GM12878 (cell line): ENCODE measurements around the gene CHRND. TPM values are rescaled to one million over a fixed set of nuclear protein-coding genes. Genes with fewer than 3 reads are reported as not detected.

Experiments used
- ATAC-seq: fragments of 200-7000 bp; cut with Tn5 transposase; 3 replicates; pipeline ENCODE4 v1.9.1; 2020; ENCODE audit warnings: mild to moderate bottlenecking, moderate library complexity
- BruUV-seq: library from RNA; stranded (reverse); fragments of 400-500 nt; replicated peaks from 2 replicates; lab custom pipeline; 2021; lab: Mats Ljungman, UMichigan
- CTCF ChIA-PET: fragments of 300-600 bp; sonication (Branson Sonifier 250); formaldehyde crosslinking; extraction: SDS; loops from one replicate; lab custom pipeline; 2021; ENCODE audit warnings: inconsistent platforms; lab: Yijun Ruan, JAX
- POLR2A ChIA-PET: fragments of 350-600 bp; formaldehyde crosslinking; extraction: SDS; loops from one replicate; lab custom pipeline; 2021; ENCODE audit warnings: inconsistent platforms; lab: Charles Lee
- RAD21 ChIA-PET: fragments of 300-600 bp; sonication (Branson Sonifier 250); formaldehyde crosslinking; loops from one replicate; lab custom pipeline; 2023; ENCODE audit warnings: antibody characterized with exemption; ENCODE audit not compliant: unreplicated experiment; lab: Charles Lee
- SMC1A ChIA-PET: fragments of 300-600 bp; sonication (Branson Sonifier 250); formaldehyde crosslinking; loops from one replicate; lab custom pipeline; 2023; ENCODE audit not compliant: unreplicated experiment, uncharacterized antibody; lab: Charles Lee
- DNase-seq: peaks from one replicate; pipeline ENCODE4 v3.0.0-alpha.2; 2011; ENCODE audit warnings: low read depth, low spot score
- FAIRE-seq: peaks from 3 replicates; lab custom pipeline; 2011; peaks lifted over from hg19 to GRCh38; lab: Jason Lieb, UNC
- H2AFZ ChIP-seq: 2 replicates; pipeline ENCODE4 v1.6.0; 2011; ENCODE audit warnings: low read depth, low read length, control low read depth; ENCODE audit not compliant: control insufficient read depth
- H3K27ac ChIP-seq: 2 replicates; pipeline ENCODE4 v1.5.1; 2011; ENCODE audit warnings: control low read depth; ENCODE audit not compliant: control insufficient read depth, insufficient read depth
- H3K27me3 ChIP-seq, 2 experiments: replicated peaks in 1 of 2; 2 replicates each; pipeline versions ENCODE4 v1.6.0 to v1.6.1; 2011; ENCODE audit warnings: low read length in 1 of 2; ENCODE audit not compliant: control insufficient read depth in 2 of 2, insufficient read depth in 2 of 2
- H3K36me3 ChIP-seq, 2 experiments: 2 replicates each; pipeline ENCODE4 v1.5.1; 2011; ENCODE audit warnings: low read length in 1 of 2; ENCODE audit not compliant: control insufficient read depth in 2 of 2, insufficient read depth in 2 of 2
- H3K4me1 ChIP-seq: 2 replicates; pipeline ENCODE4 v1.6.1; 2011; ENCODE audit warnings: mild to moderate bottlenecking, low read length, moderate library complexity, mixed read lengths; ENCODE audit not compliant: control insufficient read depth, insufficient read depth
- H3K4me2 ChIP-seq: 2 replicates; pipeline ENCODE4 v1.6.0; 2011; ENCODE audit warnings: control low read depth; ENCODE audit not compliant: control insufficient read depth, insufficient read depth
- H3K4me3 ChIP-seq: fragments of 200-600 bp; sonication (generic); 2 replicates; pipeline ENCODE4 v1.5.1; 2016
- H3K79me2 ChIP-seq: 2 replicates; pipeline ENCODE4 v1.6.0; 2011; ENCODE audit warnings: low read length; ENCODE audit not compliant: control insufficient read depth, insufficient read depth
- H3K9ac ChIP-seq: 2 replicates; pipeline ENCODE4 v1.8.0; 2011; ENCODE audit warnings: low read length, control low read depth, mixed read lengths; ENCODE audit not compliant: control insufficient read depth, insufficient read depth
- H3K9me3 ChIP-seq: replicated peaks from 3 replicates; pipeline ENCODE4 v1.5.1; 2011; ENCODE audit warnings: mild to moderate bottlenecking, low read length; ENCODE audit not compliant: control insufficient read depth, insufficient read depth
- H4K20me1 ChIP-seq: 2 replicates; pipeline ENCODE4 v1.6.0; 2011; ENCODE audit not compliant: control insufficient read depth, insufficient read depth
- BACH1 ChIP-seq: fragments of 450-650 bp; IDR thresholded peaks from 2 replicates; pipeline ENCODE4 v1.6.1; 2017; ENCODE audit warnings: mild to moderate bottlenecking, borderline replicate concordance
- DPF2 ChIP-seq: fragments of 450-650 bp; IDR thresholded peaks from 2 replicates; pipeline ENCODE4 v1.6.1; 2017; ENCODE audit warnings: mild to moderate bottlenecking
- EZH2 ChIP-seq: IDR thresholded peaks from 2 replicates; pipeline ENCODE4 v1.6.1; 2012; ENCODE audit warnings: low read depth, mild to moderate bottlenecking, control low read depth, inconsistent platforms, low read length, borderline replicate concordance; ENCODE audit not compliant: control insufficient read depth
- FOXM1 ChIP-seq: IDR thresholded peaks from 2 replicates; pipeline ENCODE4 v1.6.1; 2012; ENCODE audit warnings: low read depth, mild to moderate bottlenecking, inconsistent platforms, low read length, moderate library complexity
- HCFC1 ChIP-seq: fragments of 150-350 bp; IDR thresholded peaks from 2 replicates; pipeline ENCODE4 v1.6.1; 2014; ENCODE audit warnings: low read length
- IRF4 ChIP-seq: IDR thresholded peaks from 2 replicates; pipeline ENCODE4 v1.6.1; 2011; ENCODE audit warnings: low read depth, low read length
- JUNB ChIP-seq: IDR thresholded peaks from 2 replicates; pipeline ENCODE4 v1.6.1; 2016; ENCODE audit warnings: antibody characterized with exemption, mild to moderate bottlenecking
- MXI1 ChIP-seq: fragments of 150-350 bp; IDR thresholded peaks from 2 replicates; pipeline ENCODE4 v1.6.1; 2011; ENCODE audit warnings: low read depth, mild to moderate bottlenecking, inconsistent platforms, low read length, improper control_type of control experiment
- NR2C2 ChIP-seq: IDR thresholded peaks from 2 replicates; pipeline ENCODE4 v1.6.1; 2011; ENCODE audit warnings: borderline replicate concordance, low read depth; ENCODE audit not compliant: control insufficient read depth, insufficient read length
- RBBP5 ChIP-seq: fragments of 200-600 bp; sonication (generic); conservative IDR thresholded peaks from 2 replicates; pipeline ENCODE4 v1.6.1; 2016
- RFX5 ChIP-seq: IDR thresholded peaks from 2 replicates; pipeline ENCODE4 v1.6.1; 2011; ENCODE audit warnings: low read depth, low read length, improper control_type of control experiment
- SMAD5 ChIP-seq: IDR thresholded peaks from 2 replicates; pipeline ENCODE4 v1.6.1; 2016; ENCODE audit warnings: antibody characterized with exemption, low read depth
- SMARCA5 ChIP-seq: fragments of 450-650 bp; IDR thresholded peaks from 2 replicates; pipeline ENCODE4 v1.6.1; 2017; ENCODE audit warnings: mild to moderate bottlenecking
- SPI1 ChIP-seq: IDR thresholded peaks from 2 replicates; pipeline ENCODE4 v1.6.1; 2011; ENCODE audit warnings: low read depth, mild to moderate bottlenecking, low read length, moderate library complexity, borderline replicate concordance; ENCODE audit not compliant: insufficient read depth
- ZBED1 ChIP-seq: IDR thresholded peaks from 2 replicates; pipeline ENCODE4 v1.6.1; 2016; ENCODE audit warnings: borderline replicate concordance
- ZNF217 ChIP-seq: fragments of 450-650 bp; IDR thresholded peaks from 2 replicates; pipeline ENCODE4 v1.6.1; 2017; ENCODE audit warnings: antibody characterized with exemption, mild to moderate bottlenecking
- WGBS: methylation state at CpG from one replicate; pipeline ENCODE4 v1.1.6; 2016; ENCODE audit warnings: low lambda C conversion rate; ENCODE audit not compliant: insufficient replicate concordance, insufficient coverage; ENCODE audit errors: missing lambda C conversion rate; 5-methylcytosine and 5-hydroxymethylcytosine counted together
- in situ Hi-C: fragments of 300-500 bp; cut with MboI; formaldehyde crosslinking; loops from 9 replicates; pipeline ENCODE4 v1.14.3; 2018; ENCODE audit warnings: mixed read lengths
- intact Hi-C: fragments of 100-400 bp; cut with micrococcal nuclease; formaldehyde crosslinking; loops from one replicate; pipeline ENCODE4 v1.14.2; 2022; ENCODE audit not compliant: unreplicated experiment
- polyA plus RNA-seq, 11 experiments: library from polyadenylated mRNA; depleted of rRNA in 4 of 11; unstranded in 6 of 11; stranded (reverse) in 5 of 11; fragments of >200 nt; fragmentation: Nextera tagmentation in 4 of 11; fragmentation: Illumina TruSeq in 1 of 11; extraction: Ambion mirVana in 4 of 11; extraction: Trizol in 1 of 11; gene quantifications; 1 replicate in 1 of 11; 2 replicates in 10 of 11; pipeline versions ENCODE4 v1.2.1 to v1.2.3, GENCODE V29; 2011 to 2016; ENCODE audit warnings: inconsistent platforms in 2 of 11, missing spikeins in 2 of 11, low read depth in 1 of 11
- total RNA-seq, 4 experiments: library from RNA; depleted of rRNA in 3 of 4; stranded (reverse); fragments of >200 nt in 3 of 4; fragmentation: Illumina TruSeq in 1 of 4; extraction: Trizol in 1 of 4; gene quantifications; 2 replicates each; pipeline versions ENCODE4 v1.2.1 to v1.2.3, GENCODE V29; 2013 to 2021
- TF ChIP-seq, protein P1 (sequence below): fragments of 450-650 bp; IDR thresholded peaks from 2 replicates; pipeline ENCODE4 v1.6.1; 2017; ENCODE audit warnings: mild to moderate bottlenecking, moderate library complexity
- TF ChIP-seq, protein P2 (sequence below): IDR thresholded peaks from 2 replicates; pipeline ENCODE4 v1.6.1; 2012; ENCODE audit warnings: low read depth, low read length, improper control_type of control experiment

CHRND gene
- total and polyA plus RNA-seq, 10 of the 15 experiments (the other 5 are each of a cell fraction or from before 2014, with no cell fraction given), result not detected

DNA sequence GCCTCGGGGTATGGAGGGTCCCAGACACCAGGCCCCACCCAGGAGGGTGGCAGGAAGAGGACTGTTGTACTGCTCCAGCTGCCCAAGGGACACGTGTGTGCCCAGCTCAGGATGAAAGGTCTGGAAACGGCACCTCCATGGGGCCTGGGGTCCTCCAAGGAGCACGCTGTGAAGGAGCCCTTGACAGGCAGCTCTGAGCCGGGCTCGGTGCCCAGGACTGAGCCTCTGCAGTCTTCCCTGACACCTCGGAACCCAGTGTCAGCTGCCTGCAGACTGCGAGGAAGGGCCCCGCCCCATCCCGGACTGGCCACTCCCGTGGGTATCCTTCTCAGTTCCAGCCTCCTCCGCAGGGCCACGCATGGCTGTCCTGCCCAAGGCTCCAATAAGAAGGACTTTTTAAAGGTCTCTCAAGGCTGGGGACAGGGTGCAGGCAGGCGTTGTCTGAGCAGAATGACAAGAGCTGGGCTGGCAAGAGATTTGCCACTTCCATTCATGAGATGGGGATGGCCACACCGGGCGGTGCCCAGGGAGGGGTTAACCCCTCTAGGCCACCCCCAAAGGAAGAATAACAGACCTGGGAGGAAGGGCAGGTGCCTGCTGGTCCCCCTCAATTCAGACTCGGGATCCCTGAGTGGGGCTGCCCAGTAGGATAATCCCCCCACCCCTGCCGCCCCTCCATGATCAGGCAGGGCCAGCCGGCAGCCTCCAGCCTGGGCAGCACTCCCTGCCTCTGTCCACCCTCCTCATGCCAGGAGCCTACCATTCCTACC, 47.2 kb upstream of the CHRND start (continued):
- no peak for TF ChIP-seq ZNF217
- TF ChIP-seq, all 136 proteins: peak for 0

DNA sequence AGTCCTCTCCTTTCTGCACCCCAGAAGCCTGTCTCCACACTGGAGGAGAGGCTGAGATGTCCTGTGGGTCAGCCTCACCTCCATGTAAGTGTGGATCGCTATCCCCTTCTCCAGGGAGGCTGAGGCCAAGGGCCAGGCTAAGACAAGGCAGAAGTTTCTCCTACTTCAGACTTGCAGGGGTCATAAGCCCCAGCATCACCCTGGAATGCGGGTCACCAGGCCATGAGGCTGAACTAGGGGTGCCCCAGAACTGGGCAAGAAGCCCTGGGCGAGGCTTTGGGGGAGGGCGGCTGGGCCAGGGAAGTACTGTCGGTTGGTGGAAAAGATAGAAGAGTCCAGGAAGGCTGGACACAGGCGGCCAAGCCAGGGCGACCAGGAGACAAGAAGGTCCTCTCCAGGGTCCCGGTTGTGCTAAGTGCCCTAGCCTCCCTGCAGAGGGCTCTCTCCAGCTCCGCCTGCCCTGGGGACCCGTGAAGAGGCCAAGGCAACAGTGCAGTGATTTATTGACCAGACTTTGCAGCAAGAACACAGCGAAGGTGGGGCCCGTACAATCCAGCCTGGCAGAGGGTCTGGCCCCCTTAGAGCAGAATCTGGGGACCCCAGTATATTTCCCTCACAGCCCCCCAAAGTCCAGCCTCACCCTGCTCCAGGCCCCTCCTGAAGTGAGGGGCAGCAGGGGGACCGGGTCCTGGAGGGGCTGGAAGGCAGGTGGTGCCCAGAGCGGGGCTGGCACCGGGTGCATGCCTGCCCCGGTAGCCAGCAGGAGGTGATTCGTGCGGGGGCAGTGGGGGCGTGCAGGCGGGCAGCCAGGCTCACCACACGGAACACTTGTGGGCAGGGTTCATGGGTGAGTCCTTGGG, 46.4 kb upstream of the CHRND start:
- RAD21 ChIA-PET, result no interaction called here
- DNase-seq (no peak), ATAC-seq (no peak; the same call in 2 of the 3 replicates), FAIRE-seq (no peak)
- no peak overlapping the region for H3K27ac ChIP-seq
- no peaks in the 10 kb centered on the region for H3K9me3 ChIP-seq
- H3K9ac ChIP-seq, result no peak overlapping the region
- BruUV-seq, result no TSS peak
- H3K4me2 ChIP-seq, result no peak overlapping the region
- no peaks in the 10 kb centered on the region for H3K4me1 ChIP-seq
- SMC1A ChIA-PET, result no interaction called here
- WGBS, result 18% methylated on average over 21 of the region's 21 CpGs
- no peak overlapping the region for H3K4me3 ChIP-seq
- no peaks in the 10 kb centered on the region for H3K36me3 ChIP-seq
- H4K20me1 ChIP-seq, result no peaks in the 10 kb centered on the region
- in situ Hi-C loops, result no loop called here
- CTCF ChIA-PET, result no interaction called here
- peaks cover 0 to 1% of the 10 kb centered on the region in 2 experiments; a peak in 2 of 4 replicates for H3K27me3 ChIP-seq
- no peak overlapping the region for H2AFZ ChIP-seq
- POLR2A ChIA-PET, result no interaction called here
- no peaks in the 10 kb centered on the region for H3K79me2 ChIP-seq
- intact Hi-C loops, result no loop called here
- TF ChIP-seq SMAD5 (no peak), JUNB (no peak), RBBP5 (no peak), RFX5 (no peak), ZBED1 (no peak), FOXM1 (no peak), IRF4 (no peak), MXI1 (no peak), SPI1 (no peak), SMARCA5 (no peak), NR2C2 (no peak), BACH1 (no peak), HCFC1 (no peak), DPF2 (no peak), EZH2 (no peak)
- TF ChIP-seq, protein P1, sequence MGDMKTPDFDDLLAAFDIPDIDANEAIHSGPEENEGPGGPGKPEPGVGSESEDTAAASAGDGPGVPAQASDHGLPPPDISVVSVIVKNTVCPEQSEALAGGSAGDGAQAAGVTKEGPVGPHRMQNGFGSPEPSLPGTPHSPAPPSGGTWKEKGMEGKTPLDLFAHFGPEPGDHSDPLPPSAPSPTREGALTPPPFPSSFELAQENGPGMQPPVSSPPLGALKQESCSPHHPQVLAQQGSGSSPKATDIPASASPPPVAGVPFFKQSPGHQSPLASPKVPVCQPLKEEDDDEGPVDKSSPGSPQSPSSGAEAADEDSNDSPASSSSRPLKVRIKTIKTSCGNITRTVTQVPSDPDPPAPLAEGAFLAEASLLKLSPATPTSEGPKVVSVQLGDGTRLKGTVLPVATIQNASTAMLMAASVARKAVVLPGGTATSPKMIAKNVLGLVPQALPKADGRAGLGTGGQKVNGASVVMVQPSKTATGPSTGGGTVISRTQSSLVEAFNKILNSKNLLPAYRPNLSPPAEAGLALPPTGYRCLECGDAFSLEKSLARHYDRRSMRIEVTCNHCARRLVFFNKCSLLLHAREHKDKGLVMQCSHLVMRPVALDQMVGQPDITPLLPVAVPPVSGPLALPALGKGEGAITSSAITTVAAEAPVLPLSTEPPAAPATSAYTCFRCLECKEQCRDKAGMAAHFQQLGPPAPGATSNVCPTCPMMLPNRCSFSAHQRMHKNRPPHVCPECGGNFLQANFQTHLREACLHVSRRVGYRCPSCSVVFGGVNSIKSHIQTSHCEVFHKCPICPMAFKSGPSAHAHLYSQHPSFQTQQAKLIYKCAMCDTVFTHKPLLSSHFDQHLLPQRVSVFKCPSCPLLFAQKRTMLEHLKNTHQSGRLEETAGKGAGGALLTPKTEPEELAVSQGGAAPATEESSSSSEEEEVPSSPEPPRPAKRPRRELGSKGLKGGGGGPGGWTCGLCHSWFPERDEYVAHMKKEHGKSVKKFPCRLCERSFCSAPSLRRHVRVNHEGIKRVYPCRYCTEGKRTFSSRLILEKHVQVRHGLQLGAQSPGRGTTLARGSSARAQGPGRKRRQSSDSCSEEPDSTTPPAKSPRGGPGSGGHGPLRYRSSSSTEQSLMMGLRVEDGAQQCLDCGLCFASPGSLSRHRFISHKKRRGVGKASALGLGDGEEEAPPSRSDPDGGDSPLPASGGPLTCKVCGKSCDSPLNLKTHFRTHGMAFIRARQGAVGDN, result no peak
- TF ChIP-seq, protein P2, sequence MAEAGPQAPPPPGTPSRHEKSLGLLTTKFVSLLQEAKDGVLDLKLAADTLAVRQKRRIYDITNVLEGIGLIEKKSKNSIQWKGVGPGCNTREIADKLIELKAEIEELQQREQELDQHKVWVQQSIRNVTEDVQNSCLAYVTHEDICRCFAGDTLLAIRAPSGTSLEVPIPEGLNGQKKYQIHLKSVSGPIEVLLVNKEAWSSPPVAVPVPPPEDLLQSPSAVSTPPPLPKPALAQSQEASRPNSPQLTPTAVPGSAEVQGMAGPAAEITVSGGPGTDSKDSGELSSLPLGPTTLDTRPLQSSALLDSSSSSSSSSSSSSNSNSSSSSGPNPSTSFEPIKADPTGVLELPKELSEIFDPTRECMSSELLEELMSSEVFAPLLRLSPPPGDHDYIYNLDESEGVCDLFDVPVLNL, result no peak
